ENCODE measurements around the gene MBNL1.

DNA sequence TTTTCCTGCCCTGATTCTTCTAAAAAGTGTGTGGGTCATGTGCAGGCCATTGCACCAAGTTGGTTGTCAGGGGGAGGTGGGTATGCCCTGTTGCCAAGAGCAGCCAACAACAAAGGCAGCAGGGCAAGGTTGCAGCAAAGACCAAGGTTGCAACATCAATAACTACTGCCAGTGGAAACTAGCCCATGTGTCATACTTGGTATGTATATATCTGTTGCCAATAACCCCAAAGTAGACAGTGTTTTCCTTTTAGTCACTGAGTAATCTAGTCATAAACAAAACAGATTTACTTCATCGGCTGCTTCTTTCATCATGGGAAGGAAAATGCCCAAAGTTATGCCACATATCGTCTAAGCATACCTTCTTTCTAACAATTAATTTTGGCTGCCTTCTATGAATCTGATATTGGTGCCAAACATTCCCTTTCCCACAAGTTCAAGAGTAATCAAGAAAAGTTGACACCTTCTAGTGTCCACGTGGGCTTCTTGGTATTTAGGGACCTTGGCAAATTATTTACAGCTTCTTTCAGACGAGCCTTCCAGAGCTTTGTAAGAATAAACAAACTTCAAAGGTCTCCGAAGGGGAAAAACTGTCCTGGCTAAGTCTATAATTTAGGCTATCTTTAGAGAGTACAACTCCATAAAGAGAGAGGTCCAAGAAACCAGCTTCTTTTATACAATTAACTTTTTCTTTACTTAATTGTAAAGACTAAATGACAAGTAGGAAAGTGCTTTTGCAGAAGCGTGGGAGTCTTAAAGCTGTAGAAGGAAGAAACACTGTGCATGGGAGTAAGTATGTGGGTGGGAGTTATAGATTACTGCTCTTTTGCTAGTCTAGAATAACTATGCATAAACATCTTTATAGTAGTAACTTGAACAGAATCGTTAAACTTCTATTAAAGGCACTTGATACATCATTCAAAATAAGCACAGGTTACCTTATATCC is 10.0 kb upstream of the MBNL1 start:
- TF ChIP-seq, protein P1, sequence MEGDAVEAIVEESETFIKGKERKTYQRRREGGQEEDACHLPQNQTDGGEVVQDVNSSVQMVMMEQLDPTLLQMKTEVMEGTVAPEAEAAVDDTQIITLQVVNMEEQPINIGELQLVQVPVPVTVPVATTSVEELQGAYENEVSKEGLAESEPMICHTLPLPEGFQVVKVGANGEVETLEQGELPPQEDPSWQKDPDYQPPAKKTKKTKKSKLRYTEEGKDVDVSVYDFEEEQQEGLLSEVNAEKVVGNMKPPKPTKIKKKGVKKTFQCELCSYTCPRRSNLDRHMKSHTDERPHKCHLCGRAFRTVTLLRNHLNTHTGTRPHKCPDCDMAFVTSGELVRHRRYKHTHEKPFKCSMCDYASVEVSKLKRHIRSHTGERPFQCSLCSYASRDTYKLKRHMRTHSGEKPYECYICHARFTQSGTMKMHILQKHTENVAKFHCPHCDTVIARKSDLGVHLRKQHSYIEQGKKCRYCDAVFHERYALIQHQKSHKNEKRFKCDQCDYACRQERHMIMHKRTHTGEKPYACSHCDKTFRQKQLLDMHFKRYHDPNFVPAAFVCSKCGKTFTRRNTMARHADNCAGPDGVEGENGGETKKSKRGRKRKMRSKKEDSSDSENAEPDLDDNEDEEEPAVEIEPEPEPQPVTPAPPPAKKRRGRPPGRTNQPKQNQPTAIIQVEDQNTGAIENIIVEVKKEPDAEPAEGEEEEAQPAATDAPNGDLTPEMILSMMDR (IDR thresholded peaks at IDR 0.05; ENCODE audit: borderline replicate concordance, extremely low read depth, low read length, poor library complexity, severe bottlenecking): no peak
- no peak for TF ChIP-seq EZH2 (IDR thresholded peaks at IDR 0.05; ENCODE audit: borderline replicate concordance, low read depth, low read length, severe bottlenecking)

All from DND-41 (cell line).